ENCODE data around the gene PLXDC2.

Gene PLXDC2

DNA sequence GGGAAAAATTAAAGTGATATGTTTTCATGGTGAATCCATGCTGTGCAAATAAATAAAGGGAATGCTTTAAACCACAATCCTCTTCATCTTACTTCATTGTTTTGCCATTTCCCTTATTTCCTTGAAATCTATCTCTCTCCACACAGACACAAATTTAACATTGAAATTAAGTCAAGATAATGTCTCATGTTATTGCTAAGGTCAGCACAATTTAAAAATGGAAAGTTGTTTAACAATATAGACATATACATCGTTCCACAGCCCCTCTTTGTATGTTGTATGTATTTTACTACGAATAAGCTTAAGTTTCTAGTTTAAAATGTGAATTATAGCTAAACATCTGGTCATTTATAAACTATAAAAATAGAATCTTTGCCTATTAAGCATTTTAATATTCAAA is 256.9 kb downstream of the PLXDC2 start:
- no peak for DNase-seq

DNA sequence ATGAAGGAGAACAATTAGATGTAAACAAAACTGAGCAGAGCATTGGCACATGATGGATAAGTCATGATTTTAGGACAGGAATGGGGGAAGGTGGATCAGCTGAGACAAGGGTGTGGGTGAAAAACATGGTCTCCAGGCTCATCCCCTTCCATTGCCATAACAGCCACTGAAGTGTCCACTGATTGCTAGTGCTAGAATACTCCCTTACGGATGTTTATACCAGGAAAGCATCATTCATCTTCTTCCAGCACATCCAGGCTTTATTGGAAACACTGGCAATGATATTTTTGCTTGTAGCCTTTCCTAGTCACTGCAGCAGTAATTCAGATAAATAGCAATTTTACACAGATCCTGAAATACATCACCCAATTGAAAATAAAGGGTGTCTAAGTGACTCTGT is 259.5 kb downstream of the PLXDC2 start:
- no peak for DNase-seq

DNA sequence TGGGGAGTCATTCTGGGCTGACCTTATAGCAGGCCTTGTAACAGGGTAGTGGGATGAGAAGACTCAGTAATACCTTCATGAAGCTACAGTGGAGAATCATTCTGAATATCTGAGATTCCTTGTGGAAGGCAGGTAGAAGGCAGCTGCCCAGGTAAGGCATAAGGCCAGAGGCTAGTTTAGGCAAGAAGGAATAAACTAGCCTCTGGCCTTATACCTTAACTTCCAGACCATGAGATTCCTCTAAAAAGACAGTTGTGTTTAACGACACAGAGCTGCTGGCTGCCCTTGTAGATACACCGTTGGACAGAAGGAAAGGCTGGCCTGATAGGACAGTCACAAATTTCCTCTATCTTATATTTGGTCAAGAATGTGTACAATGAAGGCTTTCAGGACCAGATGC is 268.2 kb downstream of the PLXDC2 start:
- DNase-seq: no peak

DNA sequence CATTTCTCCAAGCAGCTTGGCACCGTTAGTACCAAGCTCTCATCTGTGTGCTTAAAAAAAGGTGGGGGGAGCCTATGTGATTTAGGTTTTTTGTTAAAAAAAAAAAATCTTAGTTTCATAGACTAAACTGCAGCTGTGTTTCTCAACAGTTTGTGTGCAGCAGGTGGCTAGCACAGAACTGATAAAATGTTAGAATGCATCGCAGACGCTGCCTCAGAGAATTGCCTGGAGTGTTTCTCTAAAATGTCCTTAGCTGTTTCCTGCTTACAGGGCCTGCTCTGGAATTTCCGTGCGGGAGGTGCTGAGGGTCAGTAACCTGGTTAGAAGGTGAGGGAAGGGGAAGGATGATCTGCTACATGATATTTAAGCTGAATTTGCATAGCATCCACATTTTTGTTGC is 268.9 kb downstream of the PLXDC2 start:
- DNase-seq: no peak

DNA sequence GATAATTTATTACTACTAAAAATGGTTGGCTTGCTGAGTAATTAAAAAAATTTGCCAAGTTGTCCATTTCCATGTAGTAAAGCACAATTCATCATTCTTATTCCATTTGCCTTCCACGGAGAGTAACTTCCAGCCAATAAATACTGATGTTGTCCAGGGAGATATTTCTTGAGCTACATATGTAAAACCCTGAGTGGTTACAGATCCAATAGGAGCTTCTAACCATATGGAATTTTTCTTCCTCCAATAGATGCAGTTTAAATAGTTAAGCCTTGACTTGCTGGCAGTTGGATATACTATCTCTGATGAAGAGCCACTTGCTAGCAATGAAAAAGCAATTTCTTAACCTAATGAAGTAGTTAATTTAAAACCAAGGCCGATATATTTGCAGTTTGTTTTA is 271.1 kb downstream of the PLXDC2 start:
- no peak for DNase-seq

DNA sequence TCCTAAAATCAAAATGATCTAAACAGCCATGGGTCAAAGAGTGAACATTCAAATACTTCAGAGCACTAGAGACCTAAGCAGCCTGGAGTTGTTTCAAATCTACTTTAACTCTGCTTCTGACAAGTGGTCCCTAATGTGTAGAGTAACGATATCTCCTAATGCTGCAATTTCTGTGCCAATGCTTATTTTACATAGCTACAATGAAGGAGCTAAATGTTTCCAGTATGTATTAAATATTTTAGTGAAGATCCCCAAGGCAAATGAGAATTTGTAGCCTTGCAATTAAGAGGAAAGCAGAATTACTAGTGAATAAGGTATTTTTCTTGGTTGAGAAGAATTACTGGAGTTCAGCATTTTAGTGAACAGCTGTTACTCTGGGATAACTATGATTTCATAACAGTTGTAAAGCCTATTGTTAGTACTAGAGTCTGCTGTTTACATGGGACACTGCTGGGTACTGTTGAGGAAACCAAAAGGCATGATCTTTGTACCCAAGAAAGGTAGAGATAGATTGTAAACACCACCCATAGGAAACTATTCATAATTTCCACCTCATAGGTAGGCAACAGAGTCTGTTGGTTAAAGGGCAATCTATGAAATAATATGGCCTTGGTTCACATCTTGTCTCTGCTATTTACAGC is 271.9 kb downstream of the PLXDC2 start:
- DNase-seq: no peak

DNA sequence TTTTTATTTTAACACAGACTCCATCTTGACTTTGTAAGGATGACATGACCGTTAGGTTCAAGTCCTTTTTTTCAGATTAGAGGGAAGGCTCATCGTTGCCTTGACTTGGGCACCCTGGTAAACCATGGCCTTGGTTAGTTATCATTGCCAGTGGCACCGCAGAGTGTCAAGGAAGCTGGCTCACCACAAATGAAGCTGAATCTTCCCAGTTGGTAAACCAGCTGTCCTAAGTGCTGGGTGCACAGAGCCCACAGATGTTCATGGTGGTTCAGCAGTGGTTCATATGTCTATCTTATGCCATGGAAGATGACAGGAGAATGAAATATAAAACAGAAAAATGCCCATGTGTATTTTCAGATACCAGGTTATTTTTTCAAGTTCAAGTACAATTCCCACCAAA is 273.6 kb downstream of the PLXDC2 start:
- no peak for DNase-seq

DNA sequence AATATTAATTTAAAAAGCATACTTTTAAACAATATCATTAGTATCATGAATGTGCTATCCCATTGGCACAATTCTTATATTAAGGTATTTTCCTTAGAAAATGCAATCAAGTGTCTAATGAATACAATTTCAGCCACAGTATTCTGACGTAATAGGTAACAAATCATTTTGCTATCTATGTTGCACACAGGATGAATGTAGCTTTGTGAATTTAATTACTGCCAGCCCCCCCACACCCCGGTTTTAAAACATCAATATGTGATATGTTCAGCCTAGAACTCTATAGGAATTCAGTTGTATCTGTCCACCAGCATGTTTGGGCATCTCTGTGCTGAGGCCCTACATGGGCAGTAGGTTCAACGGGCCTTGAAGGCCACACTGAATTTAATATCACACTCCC is 274.6 kb downstream of the PLXDC2 start:
- no peak for DNase-seq

DNA sequence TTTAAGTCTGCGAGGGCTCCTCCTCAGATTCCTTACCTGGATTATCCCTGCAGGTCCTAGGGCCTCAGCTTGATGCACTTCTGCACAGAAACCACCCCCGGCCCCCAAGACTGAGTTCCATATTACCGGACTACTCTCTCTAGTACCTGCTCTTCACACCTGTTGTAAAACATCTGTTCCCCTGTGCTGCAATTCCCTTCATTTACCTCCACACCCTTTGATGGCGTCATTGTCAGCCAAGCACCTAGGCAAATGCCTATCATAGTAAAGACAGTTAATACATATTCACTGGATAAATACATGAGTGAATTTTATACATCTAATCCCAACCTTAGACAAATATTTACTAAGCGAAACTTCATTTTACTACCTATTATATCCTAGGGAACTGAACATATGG is 275.5 kb downstream of the PLXDC2 start:
- DNase-seq: no peak

DNA sequence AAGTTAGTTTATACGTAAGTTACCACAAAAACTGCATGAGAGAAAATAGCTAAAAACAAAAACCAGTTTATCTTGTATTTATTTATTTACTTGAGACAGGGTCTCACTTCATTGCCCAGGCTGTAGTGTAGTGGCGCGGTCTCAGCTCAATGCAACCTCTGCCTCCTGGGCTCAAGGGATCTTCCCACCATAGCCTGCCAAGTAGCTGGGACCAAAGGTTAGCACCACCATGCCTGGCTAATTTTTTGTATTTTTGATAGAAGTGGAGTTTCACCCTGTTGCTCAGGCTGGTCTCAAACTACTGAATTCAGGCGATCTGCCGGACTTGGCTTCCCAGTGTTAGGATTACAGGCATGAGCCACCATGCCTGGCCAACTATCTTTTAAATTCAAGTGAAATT is 277.4 kb downstream of the PLXDC2 start:
- no peak for DNase-seq

DNA sequence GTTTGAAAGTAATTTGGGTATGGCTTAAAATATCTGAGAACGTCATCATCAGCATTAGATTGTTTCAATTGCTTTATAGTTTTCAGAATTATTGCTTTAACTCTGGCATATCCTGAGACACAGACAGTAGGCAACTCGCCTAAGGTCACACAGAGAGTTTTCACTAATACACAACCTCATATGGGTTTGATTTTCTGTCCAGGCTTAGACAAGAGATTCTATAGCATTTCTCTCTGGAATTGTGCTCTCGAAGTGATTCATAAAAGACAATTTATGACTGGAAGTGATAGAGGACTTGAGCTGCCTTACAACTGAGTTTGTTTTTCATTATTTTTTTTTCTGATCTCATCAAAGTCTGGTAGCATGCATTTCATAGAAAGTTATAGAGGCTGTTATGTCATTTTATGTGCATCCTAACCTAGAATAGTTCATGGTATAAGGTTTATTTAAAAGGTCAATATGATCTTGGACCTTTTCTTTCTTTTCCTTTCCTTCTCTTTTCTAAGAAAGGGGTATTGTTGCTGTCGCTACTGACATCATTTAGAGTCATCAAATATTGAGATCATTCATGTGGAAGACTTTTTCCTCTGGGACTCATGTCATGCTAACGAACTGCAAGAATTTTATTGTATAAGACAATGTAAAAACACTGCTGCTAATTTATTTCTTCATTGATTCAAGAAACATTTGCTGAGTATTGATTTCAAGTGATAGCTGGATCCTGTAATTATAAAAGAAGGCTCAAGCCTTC is 278.2 kb downstream of the PLXDC2 start:
- DNase-seq: no peak

DNA sequence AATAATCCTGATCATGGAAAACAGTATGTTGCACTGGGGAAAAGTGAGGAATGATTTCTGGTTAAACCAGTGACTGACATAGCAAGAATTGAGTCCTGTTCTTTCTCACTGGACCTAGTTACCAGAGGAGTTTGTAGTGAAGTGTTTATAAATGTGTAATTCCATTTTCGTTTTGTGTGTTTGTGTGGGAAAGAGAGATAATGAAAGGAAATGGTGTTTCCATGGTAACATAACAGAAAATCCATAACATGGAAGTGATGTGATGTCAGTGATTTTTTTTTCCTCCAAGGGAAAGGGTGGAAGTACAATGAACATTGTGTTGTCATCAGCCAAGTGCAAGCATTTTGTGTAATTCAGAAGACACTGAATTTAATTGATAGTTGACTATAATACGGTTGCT is 283.9 kb downstream of the PLXDC2 start:
- no peak for DNase-seq

DNA sequence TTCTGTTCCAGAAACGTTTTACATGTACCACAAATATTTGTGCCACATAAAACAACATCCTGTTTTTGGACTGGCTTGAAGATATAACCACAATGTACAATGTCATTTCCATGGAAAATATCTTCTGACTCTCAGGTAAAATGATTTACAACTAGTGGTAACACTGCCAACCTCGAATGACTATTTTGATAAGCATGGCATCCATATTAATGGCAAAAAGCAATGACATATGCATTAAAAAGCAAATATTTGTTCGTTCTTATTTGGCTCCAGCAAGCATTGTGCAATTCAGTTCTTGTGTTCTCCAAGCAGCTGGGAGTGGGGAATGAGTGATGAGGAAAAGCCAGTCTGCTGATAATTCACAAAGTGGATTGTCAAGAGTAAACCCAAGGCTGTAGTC is 289.0 kb downstream of the PLXDC2 start:
- no peak for DNase-seq

DNA sequence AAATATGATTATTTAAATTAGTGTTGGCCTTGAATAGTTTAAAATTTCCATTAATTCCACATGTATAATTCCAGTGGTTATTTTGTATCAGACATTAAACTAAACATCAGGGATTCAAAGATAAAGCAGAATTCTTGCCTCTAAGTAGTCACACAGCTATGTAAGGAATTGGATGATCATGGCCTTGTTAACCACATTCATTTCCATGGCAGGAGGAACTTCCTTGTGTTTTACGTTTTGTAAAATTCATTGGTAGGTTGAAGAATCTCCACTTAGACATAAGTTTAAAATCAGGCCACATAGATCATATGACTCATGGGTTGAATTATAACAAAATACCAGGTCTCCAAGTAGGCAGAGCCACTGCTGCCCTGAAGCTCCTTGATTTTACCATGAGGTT is 289.7 kb downstream of the PLXDC2 start:
- DNase-seq: no peak

DNA sequence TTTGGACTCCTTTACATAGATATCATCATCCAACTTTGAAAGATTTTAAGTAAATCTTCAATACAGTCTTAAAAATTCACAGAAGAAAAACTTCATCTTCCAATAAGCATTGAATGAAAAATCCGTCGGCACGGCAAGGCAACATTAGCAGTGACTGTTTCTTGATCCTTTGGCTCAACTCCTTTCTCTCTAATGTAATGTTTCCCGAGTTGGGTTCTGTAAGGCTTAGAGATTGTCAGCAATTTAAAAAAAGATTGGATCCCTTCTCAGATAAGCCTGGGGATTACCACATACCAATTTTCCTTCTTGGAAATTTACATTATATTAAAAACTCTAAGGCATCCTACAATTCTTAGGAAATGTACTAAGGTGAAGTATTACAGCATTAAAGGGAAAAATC is 291.8 kb downstream of the PLXDC2 start:
- DNase-seq: no peak

DNA sequence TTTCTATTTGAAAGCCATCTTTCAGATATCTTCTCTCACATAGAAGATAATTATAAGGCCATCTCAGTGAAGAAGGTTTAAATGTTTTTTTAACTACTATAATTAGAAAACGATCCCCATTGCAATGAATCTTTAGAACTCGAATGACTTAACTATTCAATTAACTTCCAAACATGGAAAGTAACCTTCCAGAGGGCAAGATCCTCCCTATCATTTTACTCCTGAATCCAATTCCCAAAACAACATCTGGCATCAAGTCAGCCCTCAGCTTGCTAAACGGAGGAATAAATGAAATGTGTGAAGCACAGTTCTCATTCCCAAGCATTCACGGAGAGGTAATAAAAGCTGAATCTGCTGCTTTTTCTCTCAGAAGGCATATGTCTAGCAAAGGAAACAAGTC is 293.4 kb downstream of the PLXDC2 start:
- no peak for DNase-seq

DNA sequence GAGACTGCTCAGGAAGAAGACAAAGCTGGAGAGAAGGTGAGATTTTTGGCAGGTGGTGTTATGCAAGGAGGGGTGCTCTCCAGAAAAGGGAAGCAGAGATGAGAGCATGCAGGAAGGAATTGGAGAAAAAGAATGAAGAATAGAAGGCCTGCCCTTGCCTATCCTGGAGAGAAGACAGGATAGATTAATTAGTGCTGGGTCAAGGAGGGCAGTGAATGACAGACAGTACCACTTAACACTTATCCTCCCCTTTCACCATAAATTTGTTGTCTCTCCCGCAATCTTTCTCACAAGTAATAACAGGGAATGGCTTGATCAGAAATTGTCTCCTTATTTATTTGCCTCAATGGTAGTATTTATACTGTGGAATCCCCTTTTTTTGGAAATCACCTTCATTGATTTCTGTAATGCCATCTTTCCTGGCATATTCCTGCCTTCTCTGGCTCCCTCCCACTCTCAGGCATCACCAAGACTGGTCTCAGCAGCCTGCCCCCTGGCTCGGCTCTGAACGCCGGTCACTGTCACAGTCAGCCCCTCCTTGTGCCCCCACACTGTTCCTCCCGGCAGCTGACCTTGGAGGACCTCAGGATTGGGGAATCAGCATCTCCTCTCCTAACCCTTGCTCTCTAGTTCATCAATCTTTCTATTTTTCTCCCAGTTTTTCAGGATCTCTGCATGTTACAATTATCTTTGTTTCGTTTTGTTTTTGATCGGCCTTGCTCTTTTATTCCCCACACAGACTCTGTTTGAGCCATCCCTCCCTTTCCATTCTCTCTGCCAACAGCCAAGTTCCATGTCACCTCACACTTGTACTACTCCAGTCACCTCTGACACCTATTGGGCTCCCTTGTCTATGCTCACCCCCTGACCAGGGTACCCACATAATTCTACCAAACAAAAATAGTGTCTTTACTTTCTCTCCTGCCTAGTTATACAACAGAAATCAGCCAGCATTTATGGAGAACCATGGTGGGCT is 294.2 kb downstream of the PLXDC2 start:
- no peak for DNase-seq

DNA sequence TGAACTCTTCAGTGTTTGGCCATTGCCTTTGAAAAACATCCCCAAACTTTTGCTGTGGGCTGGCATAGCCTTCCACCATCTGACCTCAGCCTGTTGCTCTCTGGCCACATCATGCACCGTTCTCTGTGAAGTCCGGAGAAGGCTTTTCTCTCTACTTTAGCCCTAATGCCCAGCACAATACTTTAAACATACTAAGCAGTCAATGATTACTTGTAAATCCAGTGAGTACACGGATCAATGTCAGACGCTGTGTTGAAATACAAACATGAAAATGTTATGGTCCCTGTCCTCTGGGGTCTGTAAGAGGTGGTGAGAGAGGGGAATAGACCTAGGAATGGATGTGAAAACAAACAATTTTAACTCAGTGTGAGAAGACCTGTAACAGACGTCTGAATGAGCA is 297.9 kb downstream of the PLXDC2 start:
- DNase-seq: no peak

DNA sequence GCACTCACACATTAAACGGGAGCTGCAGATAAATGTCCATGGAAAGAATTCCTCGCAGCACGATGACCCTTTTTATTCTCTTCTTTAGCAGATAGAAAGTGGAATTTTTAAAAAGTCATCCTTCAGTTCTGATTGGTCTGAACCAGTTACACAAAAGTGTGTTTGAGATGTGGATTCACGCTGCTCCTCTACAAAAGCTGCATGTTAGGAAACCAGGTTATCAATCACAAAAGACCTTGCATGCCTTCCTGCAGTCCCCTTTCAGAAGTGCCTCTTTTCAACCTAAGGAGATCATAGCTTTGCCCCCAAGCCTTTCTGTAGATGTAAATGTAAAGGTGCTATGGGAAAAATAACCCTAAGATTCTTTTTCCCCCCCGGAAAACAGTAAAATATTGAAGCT is 299.7 kb downstream of the PLXDC2 start:
- DNase-seq: no peak

DNA sequence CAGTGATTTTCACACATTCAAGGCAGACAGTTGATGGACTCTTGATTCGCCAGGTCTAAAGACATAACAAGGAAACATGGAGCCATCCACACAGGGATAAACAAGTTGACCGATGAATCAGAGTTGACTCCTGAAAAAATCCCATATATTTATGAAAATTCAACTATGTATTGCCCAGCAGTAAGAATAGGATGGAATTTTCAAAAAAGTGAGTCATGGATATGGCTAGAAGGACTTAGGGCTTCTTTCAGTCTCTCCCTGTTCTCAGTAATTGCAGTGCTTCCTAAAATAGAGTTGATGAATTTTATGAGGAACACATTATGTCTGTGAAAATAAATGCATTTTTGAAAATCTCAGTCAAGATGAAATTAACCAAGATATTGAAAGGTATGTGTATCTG is 301.2 kb downstream of the PLXDC2 start:
- no peak for DNase-seq

DNA sequence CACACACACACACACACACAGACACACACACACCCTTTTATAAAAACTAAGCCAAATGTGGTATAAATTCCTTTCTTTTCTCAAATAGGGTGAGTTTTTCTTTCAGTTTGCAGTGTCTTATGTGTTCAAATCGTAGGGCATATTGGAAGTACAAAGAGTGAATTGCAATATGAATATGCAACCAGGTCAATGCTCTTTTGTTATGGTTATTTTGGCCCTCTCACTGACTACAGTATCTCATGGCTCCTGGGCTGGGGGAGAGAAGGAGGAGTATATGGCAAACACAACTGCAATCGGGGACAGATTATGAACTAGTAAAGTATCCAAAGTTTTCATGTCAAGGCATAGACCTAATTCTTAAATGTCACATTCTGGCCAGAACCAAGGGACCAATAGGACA is 301.9 kb downstream of the PLXDC2 start:
- DNase-seq: no peak

DNA sequence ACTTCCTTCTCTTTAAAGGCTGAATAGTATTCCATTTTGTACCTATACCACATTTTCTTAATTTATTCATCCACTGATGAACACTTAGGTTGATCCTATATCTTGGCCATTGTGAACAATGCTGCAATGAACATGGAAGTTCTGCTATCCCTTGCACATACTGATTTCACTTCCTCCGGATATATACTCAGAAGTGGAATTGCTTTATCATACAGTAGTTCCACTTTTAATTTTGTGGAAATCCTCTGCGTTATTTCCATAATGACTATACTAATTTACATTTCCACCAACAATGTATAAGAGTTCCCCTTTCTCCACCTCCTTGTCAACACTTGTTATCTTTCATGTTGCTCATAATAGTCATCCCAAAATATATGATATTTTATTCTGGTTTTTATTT is 312.6 kb downstream of the PLXDC2 start:
- DNase-seq: no peak

DNA sequence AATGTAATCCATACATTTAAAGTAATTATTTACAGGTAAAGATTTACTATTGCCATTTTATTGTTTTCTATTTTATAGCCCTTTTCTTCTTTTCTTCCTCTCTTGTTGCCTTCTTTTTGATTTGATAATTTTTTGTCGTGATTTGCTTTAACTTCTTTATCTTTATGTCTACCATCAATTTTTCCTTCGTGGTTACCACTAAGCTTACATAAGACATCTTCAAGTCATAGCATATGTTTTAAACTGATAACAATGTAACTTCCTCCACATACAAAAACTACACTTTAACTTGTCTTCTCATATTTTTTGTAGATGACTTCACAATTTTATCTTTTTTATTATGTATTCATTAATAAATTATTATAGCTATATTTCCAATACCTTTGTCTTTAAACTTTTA is 316.6 kb downstream of the PLXDC2 start:
- no peak for DNase-seq

DNA sequence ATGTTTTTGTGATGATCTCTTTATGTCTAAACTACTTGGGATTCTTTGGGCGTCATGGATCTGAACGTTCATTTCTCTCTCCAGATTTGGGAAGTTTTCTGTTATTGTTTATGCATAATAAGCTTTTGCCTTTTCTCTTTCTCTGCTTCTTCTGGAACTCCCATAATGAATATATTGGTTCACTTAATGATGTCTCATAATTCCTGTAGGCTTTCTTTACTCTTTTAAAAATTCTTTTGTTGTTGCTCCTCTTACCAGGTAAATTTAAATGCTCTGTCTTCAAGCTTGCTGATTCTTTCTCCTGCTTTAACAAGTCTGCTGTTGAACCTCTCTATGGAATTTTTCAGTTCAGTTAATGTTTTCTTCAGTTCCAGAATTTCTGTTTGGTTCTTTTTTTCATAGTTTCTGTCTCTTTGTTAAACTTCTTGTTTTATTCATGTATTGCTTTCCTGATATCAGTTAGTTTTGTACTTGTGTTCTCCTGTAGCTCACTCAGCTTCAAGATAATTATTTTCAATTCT is 317.5 kb downstream of the PLXDC2 start:
- DNase-seq: no peak

Measured in stimulated activated naive CD4-positive, alpha-beta T cell (primary cell).